HepG2 (cell line): Measurements from ENCODE around the gene SMC1A. TPM values are rescaled to one million over a fixed set of nuclear protein-coding genes. Genes with fewer than 3 reads are reported as not detected.

Experiments
- ATAC-seq: fragments of 200-7000 bp; cut with Tn5 transposase; 3 replicates; pipeline ENCODE4 v1.9.1; 2020; ENCODE audit warnings: mild to moderate bottlenecking, moderate library complexity
- BruUV-seq: library from RNA; stranded (reverse); fragments of 400-500 nt; replicated peaks from 2 replicates; lab custom pipeline; 2021; lab: Mats Ljungman, UMichigan
- CTCF ChIA-PET: fragments of 300-600 bp; formaldehyde crosslinking; extraction: SDS; loops from one replicate; lab custom pipeline; 2021; ENCODE audit warnings: low total read pairs, inconsistent platforms, low intra/inter-chr PET ratio; lab: Yijun Ruan, JAX
- POLR2A ChIA-PET: fragments of 350-600 bp; sonication (Branson Sonifier 250); formaldehyde crosslinking; loops from one replicate; lab custom pipeline; 2020; ENCODE audit warnings: antibody characterized with exemption, inconsistent platforms; lab: Yijun Ruan, JAX
- DNase-seq: peaks from one replicate; pipeline ENCODE4 v3.0.0-alpha.2; 2015; ENCODE audit warnings: low spot score
- FAIRE-seq: peaks from 3 replicates; lab custom pipeline; 2011; peaks lifted over from hg19 to GRCh38; lab: Jason Lieb, UNC
- H2AFZ ChIP-seq: one replicate; pipeline ENCODE4 v1.6.1; 2011; ENCODE audit warnings: low read length, inconsistent platforms
- H3K27ac ChIP-seq: fragments of 300-600 bp; 3 replicates; pipeline ENCODE4 v1.8.0; 2011; ENCODE audit warnings: mixed run types, mild to moderate bottlenecking, mixed read lengths, low read length, inconsistent platforms; ENCODE audit not compliant: insufficient read depth; ENCODE audit errors: extremely low read length
- H3K27me3 ChIP-seq, 2 experiments: fragments of 200-600 bp in 1 of 2; 2 replicates in 1 of 2; 3 replicates in 1 of 2; pipeline versions ENCODE4 v1.6.0 to v1.8.0; 2011; ENCODE audit warnings: low read length in 2 of 2, mild to moderate bottlenecking in 2 of 2, moderate library complexity in 2 of 2, inconsistent platforms in 1 of 2; ENCODE audit not compliant: insufficient read depth in 2 of 2, control insufficient read depth in 1 of 2
- H3K36me3 ChIP-seq, 2 experiments: fragments of 200-600 bp in 1 of 2; replicated peaks in 1 of 2; 2 replicates in 1 of 2; 3 replicates in 1 of 2; pipeline versions ENCODE4 v1.5.1 to v1.8.0; 2011; ENCODE audit warnings: low read length in 2 of 2, inconsistent platforms in 1 of 2; ENCODE audit not compliant: insufficient read depth in 2 of 2, control insufficient read depth in 1 of 2
- H3K4me1 ChIP-seq: 2 replicates; pipeline ENCODE4 v1.5.1; 2012; ENCODE audit warnings: low read length, inconsistent platforms; ENCODE audit not compliant: insufficient read depth
- H3K4me2 ChIP-seq: 2 replicates; pipeline ENCODE4 v1.6.0; 2011; ENCODE audit warnings: low read depth, low read length, inconsistent platforms
- H3K4me3 ChIP-seq, 3 experiments: fragments of 200-600 bp in 1 of 3; sonication (generic), shearing (Covaris generic) in 1 of 3; replicated peaks in 1 of 3; 2 replicates each; pipeline ENCODE4 v1.5.1; 2011 to 2016; ENCODE audit warnings: low read length in 3 of 3, inconsistent platforms in 2 of 3, low read depth in 2 of 3, mild to moderate bottlenecking in 2 of 3, control low read depth in 1 of 3, mixed read lengths in 1 of 3; ENCODE audit not compliant: insufficient read depth in 1 of 3
- H3K79me2 ChIP-seq: one replicate; pipeline ENCODE4 v1.6.1; 2011; ENCODE audit warnings: low read length, inconsistent platforms; ENCODE audit not compliant: insufficient read depth
- H3K9ac ChIP-seq: 2 replicates; pipeline ENCODE4 v1.6.0; 2011; ENCODE audit warnings: mild to moderate bottlenecking, low read depth, low read length, inconsistent platforms; ENCODE audit not compliant: insufficient read depth
- H3K9me3 ChIP-seq: 2 replicates; pipeline ENCODE4 v1.5.1; 2012; ENCODE audit warnings: mild to moderate bottlenecking, low read length
- H4K20me1 ChIP-seq: 2 replicates; pipeline ENCODE4 v1.6.0; 2011; ENCODE audit warnings: inconsistent platforms, mild to moderate bottlenecking, low read length, moderate library complexity; ENCODE audit not compliant: insufficient read depth
- EED ChIP-seq: sonication (generic); formaldehyde crosslinking; IDR thresholded peaks from 2 replicates; pipeline ENCODE4 v1.5.0; 2020; ENCODE audit warnings: mild to moderate bottlenecking, missing genetic modification reagents
- MED1 ChIP-seq: sonication (generic); formaldehyde crosslinking; IDR thresholded peaks from 2 replicates; pipeline ENCODE4 v1.4.0; 2020; ENCODE audit warnings: missing genetic modification reagents
- NBN ChIP-seq: fragments of 450-650 bp; conservative IDR thresholded peaks from 2 replicates; pipeline ENCODE4 v1.6.1; 2017
- NR1H2 ChIP-seq: sonication (generic); formaldehyde crosslinking; IDR thresholded peaks from 2 replicates; pipeline ENCODE4 v1.8.1; 2022; ENCODE audit warnings: low read depth, missing genetic modification reagents, borderline replicate concordance
- TAF15 ChIP-seq: fragments of 200-400 bp; formaldehyde crosslinking; IDR thresholded peaks from one replicate; pipeline ENCODE4 v1.6.1; 2018; ENCODE audit warnings: mild to moderate bottlenecking, low read depth, low read length; ENCODE audit not compliant: poor library complexity, severe bottlenecking
- ZNF33B ChIP-seq: sonication (generic); formaldehyde crosslinking; IDR thresholded peaks from 2 replicates; pipeline ENCODE4 v1.5.1; 2020; ENCODE audit warnings: mild to moderate bottlenecking, missing genetic modification reagents
- ZNF75D ChIP-seq: sonication (generic); formaldehyde crosslinking; IDR thresholded peaks from 2 replicates; pipeline ENCODE4 v1.8.1; 2023; ENCODE audit warnings: missing genetic modification reagents, mild to moderate bottlenecking, borderline replicate concordance
- ZNF772 ChIP-seq: sonication (generic); formaldehyde crosslinking; IDR thresholded peaks from 2 replicates; pipeline ENCODE4 v1.5.0; 2020; ENCODE audit warnings: mild to moderate bottlenecking, missing genetic modification reagents
- ZNF800 ChIP-seq: sonication (generic); formaldehyde crosslinking; IDR thresholded peaks from 2 replicates; pipeline ENCODE4 v1.4.0; 2020; ENCODE audit warnings: missing genetic modification reagents
- WGBS: methylation state at CpG from one replicate; pipeline ENCODE4 v1.1.6; 2017; ENCODE audit warnings: low lambda C conversion rate; 5-methylcytosine and 5-hydroxymethylcytosine counted together
- in situ Hi-C: cut with HindIII; loops from 2 replicates; pipeline ENCODE4 v1.10.0; 2017; ENCODE audit warnings: low pct_unique_long_range_greater_than_20kb; ENCODE audit not compliant: extremely low pct_ligation_motif_present
- intact Hi-C: fragments of 100-400 bp; cut with micrococcal nuclease; formaldehyde crosslinking; loops from one replicate; pipeline ENCODE4 v1.10.0; 2022; ENCODE audit not compliant: unreplicated experiment
- polyA plus RNA-seq, 8 experiments: library from polyadenylated mRNA; depleted of rRNA in 3 of 8; stranded (reverse) in 7 of 8; unstranded in 1 of 8; fragments of >200 nt; fragmentation: Illumina TruSeq in 4 of 8; extraction: Trizol in 4 of 8; gene quantifications; 2 replicates each; pipeline versions ENCODE4 v1.2.1 to v1.2.3, GENCODE V29; 2011 to 2016; ENCODE audit warnings: low read depth in 4 of 8, missing spikeins in 1 of 8, mixed read lengths in 1 of 8; ENCODE audit not compliant: insufficient read depth in 1 of 8
- total RNA-seq, 5 experiments: library from RNA; depleted of rRNA; stranded (reverse); fragments of >200 nt; fragmentation: Illumina TruSeq; extraction: Trizol; gene quantifications; 2 replicates each; pipeline ENCODE4 v1.2.3, GENCODE V29; 2016; ENCODE audit warnings: low read depth in 1 of 5
- TF ChIP-seq, protein P1 (sequence below): sonication (generic); formaldehyde crosslinking; IDR thresholded peaks from 2 replicates; pipeline ENCODE4 v1.8.0; 2022; ENCODE audit warnings: missing genetic modification reagents, mild to moderate bottlenecking, moderate library complexity, borderline replicate concordance
- TF ChIP-seq, protein P2 (sequence below): sonication (generic); formaldehyde crosslinking; IDR thresholded peaks from 2 replicates; pipeline ENCODE4 v1.8.0; 2022; ENCODE audit warnings: mild to moderate bottlenecking, missing genetic modification reagents, moderate library complexity
- TF ChIP-seq, protein P3 (sequence below): sonication (generic); formaldehyde crosslinking; IDR thresholded peaks from 2 replicates; pipeline ENCODE4 v1.4.0; 2020; ENCODE audit warnings: mild to moderate bottlenecking, missing genetic modification reagents

The SMC1A gene
- total and polyA plus RNA-seq, 2 of the 13 experiments (the other 11 are each of a cell fraction or from before 2014, with no cell fraction given), result 9.4 to 46.6 TPM

GRCh38 chrX:53430231-53430630, 7.8 kb upstream of the SMC1A start:
- ATAC-seq (no peak), FAIRE-seq (no peak), DNase-seq (no peak)
- no TSS peak for BruUV-seq
- 100% methylated on average over 2 of the region's 9 CpGs for WGBS
- Histone ChIP-seq H3K4me2 (no peak overlapping the region), H3K27me3 (no peaks in the 10 kb centered on the region; a peak in 1 of 5 replicates), H3K4me3 (no peak overlapping the region), H2AFZ (no peak overlapping the region), H3K27ac (no peak overlapping the region), H3K36me3 (no peaks in the 10 kb centered on the region), H3K79me2 (no peaks in the 10 kb centered on the region), H3K9me3 (no peaks in the 10 kb centered on the region), H3K4me1 (peaks cover 5% of the 10 kb centered on the region), H4K20me1 (no peaks in the 10 kb centered on the region), H3K9ac (no peak overlapping the region)
- TF ChIP-seq EED, result no peak
- TF ChIP-seq TAF15, result no peak
- TF ChIP-seq MED1 (CRISPR knock-in tag), result no peak
- no peak for TF ChIP-seq ZNF800 (CRISPR knock-in tag)
- no peak for TF ChIP-seq NBN
- no peak for TF ChIP-seq ZNF33B
- TF ChIP-seq, protein P1, sequence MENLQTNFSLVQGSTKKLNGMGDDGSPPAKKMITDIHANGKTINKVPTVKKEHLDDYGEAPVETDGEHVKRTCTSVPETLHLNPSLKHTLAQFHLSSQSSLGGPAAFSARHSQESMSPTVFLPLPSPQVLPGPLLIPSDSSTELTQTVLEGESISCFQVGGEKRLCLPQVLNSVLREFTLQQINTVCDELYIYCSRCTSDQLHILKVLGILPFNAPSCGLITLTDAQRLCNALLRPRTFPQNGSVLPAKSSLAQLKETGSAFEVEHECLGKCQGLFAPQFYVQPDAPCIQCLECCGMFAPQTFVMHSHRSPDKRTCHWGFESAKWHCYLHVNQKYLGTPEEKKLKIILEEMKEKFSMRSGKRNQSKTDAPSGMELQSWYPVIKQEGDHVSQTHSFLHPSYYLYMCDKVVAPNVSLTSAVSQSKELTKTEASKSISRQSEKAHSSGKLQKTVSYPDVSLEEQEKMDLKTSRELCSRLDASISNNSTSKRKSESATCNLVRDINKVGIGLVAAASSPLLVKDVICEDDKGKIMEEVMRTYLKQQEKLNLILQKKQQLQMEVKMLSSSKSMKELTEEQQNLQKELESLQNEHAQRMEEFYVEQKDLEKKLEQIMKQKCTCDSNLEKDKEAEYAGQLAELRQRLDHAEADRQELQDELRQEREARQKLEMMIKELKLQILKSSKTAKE (CRISPR knock-in tag), result no peak
- TF ChIP-seq, protein P2, sequence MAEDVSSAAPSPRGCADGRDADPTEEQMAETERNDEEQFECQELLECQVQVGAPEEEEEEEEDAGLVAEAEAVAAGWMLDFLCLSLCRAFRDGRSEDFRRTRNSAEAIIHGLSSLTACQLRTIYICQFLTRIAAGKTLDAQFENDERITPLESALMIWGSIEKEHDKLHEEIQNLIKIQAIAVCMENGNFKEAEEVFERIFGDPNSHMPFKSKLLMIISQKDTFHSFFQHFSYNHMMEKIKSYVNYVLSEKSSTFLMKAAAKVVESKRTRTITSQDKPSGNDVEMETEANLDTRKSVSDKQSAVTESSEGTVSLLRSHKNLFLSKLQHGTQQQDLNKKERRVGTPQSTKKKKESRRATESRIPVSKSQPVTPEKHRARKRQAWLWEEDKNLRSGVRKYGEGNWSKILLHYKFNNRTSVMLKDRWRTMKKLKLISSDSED (CRISPR knock-in tag), result no peak
- TF ChIP-seq NR1H2 (CRISPR knock-in tag), result no peak
- TF ChIP-seq ZNF75D (CRISPR knock-in tag), result no peak
- TF ChIP-seq, protein P3, sequence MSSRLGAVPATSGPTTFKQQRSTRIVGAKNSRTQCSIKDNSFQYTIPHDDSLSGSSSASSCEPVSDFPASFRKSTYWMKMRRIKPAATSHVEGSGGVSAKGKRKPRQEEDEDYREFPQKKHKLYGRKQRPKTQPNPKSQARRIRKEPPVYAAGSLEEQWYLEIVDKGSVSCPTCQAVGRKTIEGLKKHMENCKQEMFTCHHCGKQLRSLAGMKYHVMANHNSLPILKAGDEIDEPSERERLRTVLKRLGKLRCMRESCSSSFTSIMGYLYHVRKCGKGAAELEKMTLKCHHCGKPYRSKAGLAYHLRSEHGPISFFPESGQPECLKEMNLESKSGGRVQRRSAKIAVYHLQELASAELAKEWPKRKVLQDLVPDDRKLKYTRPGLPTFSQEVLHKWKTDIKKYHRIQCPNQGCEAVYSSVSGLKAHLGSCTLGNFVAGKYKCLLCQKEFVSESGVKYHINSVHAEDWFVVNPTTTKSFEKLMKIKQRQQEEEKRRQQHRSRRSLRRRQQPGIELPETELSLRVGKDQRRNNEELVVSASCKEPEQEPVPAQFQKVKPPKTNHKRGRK (CRISPR knock-in tag), result no peak
- TF ChIP-seq ZNF772 (CRISPR knock-in tag), result no peak
- ChIA-PET CTCF (no interaction called here), POLR2A (no interaction called here)
- in situ Hi-C loops, result no loop called here
- intact Hi-C loops, result no loop called here
